ENCODE data around the gene MARCHF3. TPM values are rescaled to one million over a fixed set of nuclear protein-coding genes. Genes with fewer than 3 reads are reported as not detected.
"Not testable (repeated sequence)": the region's sequence is repeated elsewhere in the genome, so short reads cannot be mapped to it uniquely, and the experiment has no call there.

Gene MARCHF3
- total and polyA plus RNA-seq, 2 donors (not counting 1 experiment from before 2014, with no cell fraction given), result 8.6 to 11.6 TPM

GRCh38 chr5:127006744-127007143, 23.6 kb downstream of the MARCHF3 start:
- H3K4me1 ChIP-seq (ENCODE audit: control insufficient read depth, extremely low read depth, insufficient read depth, low read length), result peaks cover under 1% of the 10 kb centered on the region
- H3K27ac ChIP-seq (ENCODE audit: insufficient read depth, low read length), result no peak overlapping the region
- H3K9ac ChIP-seq (ENCODE audit: insufficient read depth, low read length), result no peak overlapping the region
- H3K9me3 ChIP-seq (ENCODE audit: control insufficient read depth, insufficient read depth, low read depth, low read length), result no peaks in the 10 kb centered on the region
- H2AFZ ChIP-seq (ENCODE audit: low read length), result peak overlapping the region; percentile 22
- TF ChIP-seq EZH2 (IDR thresholded peaks at IDR 0.05; ENCODE audit: low read length, missing control alignments) (no peak), CTCF (conservative IDR thresholded peaks at IDR 0.05 in 1 of 2, IDR thresholded peaks at IDR 0.05 in 1 of 2; ENCODE audit: low read depth in 1 of 2, low read length in 2 of 2) (no peak)
- H3K4me2 ChIP-seq (ENCODE audit: extremely low read depth, insufficient read depth, low read length), result peak overlapping the region; percentile 73
- H3K79me2 ChIP-seq (ENCODE audit: control insufficient read depth, insufficient read depth, low read length), result no peaks in the 10 kb centered on the region
- H3K36me3 ChIP-seq (ENCODE audit: control insufficient read depth, insufficient read depth, low read length), result no peaks in the 10 kb centered on the region
- H3K27me3 ChIP-seq (ENCODE audit: control insufficient read depth, insufficient read depth, low read length), result no peaks in the 10 kb centered on the region
- peak overlapping the region in 1 of 4 experiments; percentile 10 for H3K4me3 ChIP-seq (replicated peaks in 1 of 4; ENCODE audit: control extremely low read depth in 1 of 4, insufficient read depth in 1 of 4, low read depth in 3 of 4, low read length in 4 of 4)
- no peaks in the 10 kb centered on the region for H4K20me1 ChIP-seq (ENCODE audit: control insufficient read depth, extremely low read depth, insufficient read depth, low read length)
- peak in 1 of 2 donors; percentile 59 for DNase-seq (ENCODE audit: low read depth in 2 of 2)

DNA sequence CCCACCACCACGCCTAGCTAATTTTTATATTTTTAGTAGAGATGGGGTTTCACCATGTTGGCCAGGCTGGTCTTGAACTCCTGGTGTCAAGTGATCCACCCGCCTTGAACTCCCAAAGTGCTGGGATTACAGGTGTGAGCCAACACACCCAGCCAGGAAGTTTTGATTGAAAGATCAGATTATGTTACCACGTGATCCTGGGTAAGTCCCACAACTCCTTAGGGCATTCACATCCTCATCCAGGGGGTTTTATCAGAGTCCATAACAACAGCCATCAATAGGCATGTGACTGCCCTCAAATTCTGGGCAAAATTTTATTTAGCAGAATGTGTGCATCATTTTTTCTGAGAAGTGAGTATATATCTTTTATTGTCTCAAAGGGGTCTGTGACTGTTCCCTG, 25.1 kb downstream of the MARCHF3 start:
- H3K4me3 ChIP-seq (replicated peaks in 1 of 4; ENCODE audit: control extremely low read depth in 1 of 4, insufficient read depth in 1 of 4, low read depth in 3 of 4, low read length in 4 of 4); H3K4me2 ChIP-seq (ENCODE audit: extremely low read depth, insufficient read depth, low read length); H3K9ac ChIP-seq (ENCODE audit: insufficient read depth, low read length); H4K20me1 ChIP-seq (ENCODE audit: control insufficient read depth, extremely low read depth, insufficient read depth, low read length); H3K79me2 ChIP-seq (ENCODE audit: control insufficient read depth, insufficient read depth, low read length); H3K36me3 ChIP-seq (ENCODE audit: control insufficient read depth, insufficient read depth, low read length); H3K27ac ChIP-seq (ENCODE audit: insufficient read depth, low read length); H3K9me3 ChIP-seq (ENCODE audit: control insufficient read depth, insufficient read depth, low read depth, low read length); H3K27me3 ChIP-seq (ENCODE audit: control insufficient read depth, insufficient read depth, low read length); DNase-seq (ENCODE audit: low read depth in 2 of 2); H3K4me1 ChIP-seq (ENCODE audit: control insufficient read depth, extremely low read depth, insufficient read depth, low read length); H2AFZ ChIP-seq (ENCODE audit: low read length): not testable (repeated sequence)

DNA sequence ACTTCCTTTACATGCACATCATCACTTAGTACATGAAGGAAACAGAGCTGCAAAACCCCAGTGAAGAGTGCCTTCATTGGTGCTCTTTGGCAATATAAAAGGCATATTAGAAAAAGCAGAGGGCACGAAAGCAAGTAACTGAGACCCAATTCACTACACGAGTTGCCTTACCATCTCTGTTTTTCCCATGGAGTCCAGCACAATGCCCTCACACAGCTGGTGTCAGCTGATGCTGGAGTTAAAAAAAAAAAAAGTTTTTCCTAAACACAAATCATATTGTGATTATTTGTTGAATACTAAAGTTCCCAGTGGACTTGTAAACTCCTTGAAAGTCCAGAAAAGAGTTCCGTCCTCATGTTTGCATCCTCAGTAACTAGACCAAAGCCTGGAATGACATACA, 25.6 kb downstream of the MARCHF3 start:
- Histone ChIP-seq H2AFZ (ENCODE audit: low read length) (no peak overlapping the region), H3K36me3 (ENCODE audit: control insufficient read depth, insufficient read depth, low read length) (no peaks in the 10 kb centered on the region), H3K4me2 (ENCODE audit: extremely low read depth, insufficient read depth, low read length) (no peak overlapping the region), H3K4me3 (replicated peaks in 1 of 4; ENCODE audit: control extremely low read depth in 1 of 4, insufficient read depth in 1 of 4, low read depth in 3 of 4, low read length in 4 of 4) (no peak overlapping the region), H3K27ac (ENCODE audit: insufficient read depth, low read length) (no peak overlapping the region), H3K4me1 (ENCODE audit: control insufficient read depth, extremely low read depth, insufficient read depth, low read length) (peaks cover 4% of the 10 kb centered on the region), H3K9me3 (ENCODE audit: control insufficient read depth, insufficient read depth, low read depth, low read length) (no peaks in the 10 kb centered on the region), H3K9ac (ENCODE audit: insufficient read depth, low read length) (no peak overlapping the region), H3K79me2 (ENCODE audit: control insufficient read depth, insufficient read depth, low read length) (peaks cover 2% of the 10 kb centered on the region), H4K20me1 (ENCODE audit: control insufficient read depth, extremely low read depth, insufficient read depth, low read length) (no peaks in the 10 kb centered on the region), H3K27me3 (ENCODE audit: control insufficient read depth, insufficient read depth, low read length) (no peaks in the 10 kb centered on the region)
- no peak for DNase-seq (ENCODE audit: low read depth in 2 of 2)
- TF ChIP-seq CTCF (conservative IDR thresholded peaks at IDR 0.05 in 1 of 2, IDR thresholded peaks at IDR 0.05 in 1 of 2; ENCODE audit: low read depth in 1 of 2, low read length in 2 of 2) (no peak), EZH2 (IDR thresholded peaks at IDR 0.05; ENCODE audit: low read length, missing control alignments) (no peak)

All from fibroblast of lung (primary cell).